Measurements from ENCODE around the gene ASXL3.

- no peak for TF ChIP-seq POLR2A (IDR thresholded peaks at IDR 0.05; ENCODE audit: low read length)
- TF ChIP-seq GATA1 (IDR thresholded peaks at IDR 0.05; ENCODE audit: low read depth, low read length): no peak
Measured at GRCh38 chr18:33720133-33720532, 142.1 kb downstream of the ASXL3 start.

Data from erythroblast (primary cell).